Measurements from ENCODE around the gene RXRB.

The RXRB gene

GRCh38 chr6:33177552-33178446 is 22.7 kb downstream of the RXRB start:
- no peak for DNase-seq

GRCh38 chr6:33176906-33177305 is 23.6 kb downstream of the RXRB start:
- no peak for DNase-seq

GRCh38 chr6:33175436-33176069 is 24.9 kb downstream of the RXRB start:
- DNase-seq: no peak

- no peak for DNase-seq
Observed at GRCh38 chr6:33174784-33175183, 25.7 kb downstream of the RXRB start.

GRCh38 chr6:33173535-33174180 is 26.8 kb downstream of the RXRB start:
- DNase-seq: no peak

GRCh38 chr6:33172688-33173534 is 27.6 kb downstream of the RXRB start:
- DNase-seq: peak in 1 of 56 donors; percentile 2

- no peak for DNase-seq
Observed at GRCh38 chr6:33171880-33172687, 28.4 kb downstream of the RXRB start.

- no peak for DNase-seq
Observed at GRCh38 chr6:33171016-33171879, 29.2 kb downstream of the RXRB start.

- no peak for DNase-seq
Observed at GRCh38 chr6:33170176-33171015, 30.1 kb downstream of the RXRB start.

- DNase-seq: no peak
Observed at GRCh38 chr6:33169291-33170175, 30.9 kb downstream of the RXRB start.

- no peak for DNase-seq
Observed at GRCh38 chr6:33168639-33169038, 31.8 kb downstream of the RXRB start.

- DNase-seq: no peak
Observed at GRCh38 chr6:33168284-33168601, 32.2 kb downstream of the RXRB start.

GRCh38 chr6:33167374-33168283 is 32.8 kb downstream of the RXRB start:
- DNase-seq: no peak

GRCh38 chr6:33166811-33167210 is 33.7 kb downstream of the RXRB start:
- DNase-seq: no peak

- no peak for DNase-seq
Observed at GRCh38 chr6:33166363-33166762, 34.1 kb downstream of the RXRB start.

GRCh38 chr6:33165581-33166258 is 34.7 kb downstream of the RXRB start:
- no peak for DNase-seq
